Aorta (tissue), 5 donors: ENCODE data around the gene SLC2A13. TPM values are rescaled to one million over a fixed set of nuclear protein-coding genes. Genes with fewer than 3 reads are reported as not detected.

Source experiments
- ATAC-seq: fragments of 200-7000 bp; cut with Tn5 transposase; one replicate; pipeline ENCODE4 v1.9.1; 2022; ENCODE audit warnings: moderate library complexity; ENCODE audit not compliant: low FRiP score
- DNase-seq, 2 donors: peaks; one replicate each; pipeline ENCODE4 v3.0.0-alpha.2; 2020
- H3K27ac ChIP-seq, 2 donors: one replicate each; pipeline ENCODE4 v1.5.1; 2013; ENCODE audit warnings: low read length in 2 of 2, mild to moderate bottlenecking in 2 of 2, moderate library complexity in 2 of 2, control low read depth in 1 of 2, inconsistent platforms in 1 of 2, low read depth in 1 of 2
- H3K27me3 ChIP-seq, 2 donors: one replicate each; pipeline ENCODE4 v1.6.1; 2013; ENCODE audit warnings: control low read depth in 1 of 2, low read length in 1 of 2, mild to moderate bottlenecking in 1 of 2, moderate library complexity in 1 of 2; ENCODE audit not compliant: insufficient read depth in 2 of 2, control insufficient read depth in 1 of 2
- H3K36me3 ChIP-seq, 2 donors: one replicate each; pipeline ENCODE4 v1.6.1; 2013; ENCODE audit warnings: control low read depth in 1 of 2, low read length in 1 of 2, mild to moderate bottlenecking in 1 of 2; ENCODE audit not compliant: insufficient read depth in 2 of 2, control insufficient read depth in 1 of 2
- H3K4me1 ChIP-seq, 2 donors: one replicate each; pipeline ENCODE4 v1.6.1; 2013; ENCODE audit warnings: low read length in 2 of 2, control low read depth in 1 of 2, mild to moderate bottlenecking in 1 of 2, moderate library complexity in 1 of 2; ENCODE audit not compliant: insufficient read depth in 2 of 2, control insufficient read depth in 1 of 2
- H3K4me3 ChIP-seq, 2 donors: one replicate each; pipeline ENCODE4 v1.5.1; 2013; ENCODE audit warnings: low read length in 2 of 2, control low read depth in 1 of 2, mild to moderate bottlenecking in 1 of 2
- H3K9me3 ChIP-seq: one replicate; pipeline ENCODE4 v1.6.1; 2013; ENCODE audit warnings: mild to moderate bottlenecking, low read length; ENCODE audit not compliant: control insufficient read depth
- WGBS, 2 donors: extraction: QIAGEN DNeasy Blood & Tissue Kit; methylation state at CpG; one replicate each; pipeline ENCODE4 v1.1.7; 2013; 5-methylcytosine and 5-hydroxymethylcytosine counted together
- intact Hi-C, 2 donors: fragments of 100-400 bp; cut with DNase I; formaldehyde crosslinking; loops; one replicate each; pipeline versions ENCODE4 v1.14.2 to v1.15.0; 2022
- polyA plus RNA-seq, 2 donors: library from polyadenylated mRNA; stranded (reverse); fragments of 200-250 nt; gene quantifications; one replicate each; pipeline ENCODE4 v1.2.3, GENCODE V29; 2013
- total RNA-seq, 2 donors: library from RNA; stranded (reverse); fragmentation: NEBNext Ultra II Directional; extraction: Animal tissue kit (Norgen Biotek cat#: 25700); gene quantifications; one replicate each; pipeline ENCODE4 v1.2.1, GENCODE V29; 2021
- donor health status: healthy with polysubstance abuse.
- donor health status: Bipolar disorder and iron deficiency.
- donor health status: DM: no; HTN: no; CAD: no.
- donor health status: DM: no; HTN: no; CAD: no.
- donor health status: DM: yes; HTN: yes; CAD: no.

Gene SLC2A13
- total and polyA plus RNA-seq, 4 donors: 1.1 to 11.4 (median 5.9) TPM

DNA sequence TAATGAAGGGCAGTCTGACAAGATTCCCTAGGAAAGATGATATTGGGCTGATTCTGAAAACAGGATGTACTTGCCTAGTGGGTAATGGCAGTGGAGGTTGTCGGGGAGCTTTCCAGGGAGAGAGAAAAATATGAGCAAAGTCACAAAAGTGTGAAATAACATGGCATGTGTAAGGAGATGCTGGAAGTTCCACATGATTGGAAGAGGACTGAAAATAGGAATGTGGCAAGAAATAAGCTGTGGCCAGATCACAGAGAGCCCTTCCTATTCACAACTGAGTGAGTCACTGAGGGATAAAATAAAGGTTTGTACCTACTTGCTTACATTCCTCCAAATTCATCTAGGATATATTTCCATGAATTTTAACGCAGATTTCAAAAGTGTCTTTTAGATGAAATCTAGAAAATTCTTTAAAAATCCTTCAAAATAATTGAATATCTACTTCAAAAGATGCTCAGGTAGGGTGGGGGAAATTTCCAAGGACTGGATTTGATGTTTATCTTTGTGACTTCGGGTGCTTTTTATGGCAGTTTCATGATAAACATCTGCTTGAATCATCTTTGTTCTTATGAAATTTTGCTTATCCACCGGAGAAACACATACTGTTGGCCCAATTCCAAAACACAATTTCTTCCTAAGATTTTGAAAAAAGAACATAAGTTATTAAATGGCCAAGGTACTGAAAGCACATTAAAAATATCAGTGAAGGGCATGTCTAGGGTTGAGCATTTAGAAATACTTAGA lies 36.3 kb upstream of the SLC2A13 start:
- intact Hi-C loops: no loop called here

DNA sequence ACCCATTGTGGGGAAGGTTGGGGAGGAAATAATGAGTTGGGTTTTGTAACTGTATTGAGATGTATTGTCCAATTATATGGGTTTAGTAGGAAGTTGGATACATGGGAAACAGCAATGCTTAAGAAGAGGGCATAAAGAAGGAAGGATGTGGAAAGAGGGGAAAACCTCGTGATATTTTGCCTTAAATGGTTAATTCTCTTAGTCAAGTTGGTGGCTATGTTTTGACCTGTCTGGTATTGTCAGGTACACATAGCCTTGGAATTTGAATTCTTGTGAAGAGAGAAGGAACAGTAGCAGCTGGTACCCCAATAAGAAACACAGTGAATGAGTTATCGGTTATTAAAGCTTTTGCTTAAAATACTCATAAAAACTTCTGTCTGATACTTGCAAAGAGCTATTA lies 32.6 kb upstream of the SLC2A13 start:
- intact Hi-C loops: no loop called here
- ATAC-seq (no peak), DNase-seq (no peak)
- Histone ChIP-seq H3K27ac (no peak overlapping the region), H3K4me1 (no peaks in the 10 kb centered on the region), H3K36me3 (no peaks in the 10 kb centered on the region), H3K9me3 (no peaks in the 10 kb centered on the region), H3K27me3 (no peaks in the 10 kb centered on the region), H3K4me3 (no peak overlapping the region)
- 74 to 86% methylated on average over 2 of the region's 2 CpGs for WGBS, 2 donors

More for the DNA sequence above, 36.3 kb upstream of the SLC2A13 start:
- WGBS, 2 donors: 53 to 58% methylated on average over 4 of the region's 4 CpGs
- DNase-seq: no peak
- Histone ChIP-seq H3K4me1 (no peaks in the 10 kb centered on the region), H3K9me3 (no peaks in the 10 kb centered on the region), H3K36me3 (no peaks in the 10 kb centered on the region), H3K4me3 (no peak overlapping the region), H3K27me3 (no peaks in the 10 kb centered on the region), H3K27ac (no peak overlapping the region)
- no peak for ATAC-seq

DNA sequence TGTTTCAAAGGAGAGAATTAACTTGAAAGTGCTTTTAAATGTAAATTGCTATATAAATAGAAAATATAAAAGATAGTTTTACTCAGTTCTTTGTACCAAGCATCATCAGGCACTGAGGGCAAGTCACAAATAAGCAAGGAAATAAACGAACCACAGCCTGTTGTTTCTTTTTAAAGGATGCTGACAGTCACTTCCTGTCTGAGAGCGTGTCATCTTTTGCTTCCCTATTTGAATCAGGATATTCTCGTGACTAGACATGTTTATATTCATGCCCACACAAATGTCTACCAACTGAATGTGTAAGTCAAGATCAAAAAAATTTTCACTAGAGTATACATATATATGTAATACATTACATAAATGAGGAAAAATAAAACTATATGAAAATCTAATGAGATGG lies 31.4 kb upstream of the SLC2A13 start:
- H3K4me3 ChIP-seq: no peak overlapping the region

DNA sequence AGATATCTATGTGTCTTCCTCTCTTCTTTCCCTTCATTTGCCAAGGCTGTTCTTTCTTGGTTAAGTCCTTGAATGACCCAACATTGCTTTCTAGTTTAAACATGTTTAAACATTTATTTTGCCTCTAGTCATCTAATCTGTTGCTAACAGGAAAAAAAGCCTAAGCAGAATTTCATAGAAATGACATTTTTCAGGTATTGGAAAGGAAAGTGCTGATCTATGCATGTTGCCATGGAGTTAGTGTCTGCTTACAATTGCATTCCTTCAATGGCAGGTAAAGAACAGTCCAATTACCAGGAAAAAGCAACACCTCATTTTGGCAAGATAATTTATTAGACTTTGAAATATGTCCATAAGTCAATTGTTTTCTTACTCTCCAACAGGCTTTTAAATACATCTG lies 21.5 kb upstream of the SLC2A13 start:
- Histone ChIP-seq H3K4me1 (no peaks in the 10 kb centered on the region), H3K27ac (no peak overlapping the region), H3K36me3 (no peaks in the 10 kb centered on the region), H3K9me3 (no peaks in the 10 kb centered on the region), H3K4me3 (no peak overlapping the region), H3K27me3 (no peaks in the 10 kb centered on the region)
- intact Hi-C loops: no loop called here
- DNase-seq (no peak), ATAC-seq (no peak)

More for the DNA sequence above, 31.4 kb upstream of the SLC2A13 start:
- no peak overlapping the region for H3K27ac ChIP-seq
- H3K27me3 ChIP-seq: no peaks in the 10 kb centered on the region
- intact Hi-C loops: no loop called here
- 30 to 37% methylated on average over 3 of the region's 3 CpGs for WGBS, 2 donors
- ATAC-seq: no peak
- DNase-seq: no peak
- no peaks in the 10 kb centered on the region for H3K4me1 ChIP-seq
- H3K36me3 ChIP-seq: no peaks in the 10 kb centered on the region
- H3K9me3 ChIP-seq: no peaks in the 10 kb centered on the region

DNA sequence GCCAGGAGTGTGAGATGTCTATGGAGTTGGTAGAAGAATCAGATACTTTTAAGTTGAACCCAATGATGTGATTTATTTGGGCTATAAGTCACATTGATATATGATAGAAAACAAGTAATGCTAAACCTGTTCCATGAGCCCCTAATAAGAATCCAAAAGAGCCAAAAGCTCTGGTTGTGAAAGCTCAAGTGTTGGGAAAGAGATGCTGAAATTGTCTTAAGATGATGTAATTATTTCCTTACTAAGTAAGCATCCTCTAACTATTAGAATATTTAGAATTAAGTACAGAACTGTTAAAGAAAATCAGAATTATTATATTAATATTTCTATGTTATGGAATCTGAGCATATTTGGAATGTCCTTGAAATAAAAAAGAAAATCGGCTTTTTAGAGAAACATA lies 17.6 kb upstream of the SLC2A13 start:
- Histone ChIP-seq H3K4me3 (no peak overlapping the region), H3K4me1 (no peaks in the 10 kb centered on the region), H3K36me3 (no peaks in the 10 kb centered on the region), H3K9me3 (no peaks in the 10 kb centered on the region), H3K27me3 (no peaks in the 10 kb centered on the region), H3K27ac (no peak overlapping the region)
- ATAC-seq (no peak), DNase-seq (no peak)
- intact Hi-C loops: no loop called here
- 94 to 98% methylated on average over 1 of the region's 1 CpG for WGBS, 2 donors

DNA sequence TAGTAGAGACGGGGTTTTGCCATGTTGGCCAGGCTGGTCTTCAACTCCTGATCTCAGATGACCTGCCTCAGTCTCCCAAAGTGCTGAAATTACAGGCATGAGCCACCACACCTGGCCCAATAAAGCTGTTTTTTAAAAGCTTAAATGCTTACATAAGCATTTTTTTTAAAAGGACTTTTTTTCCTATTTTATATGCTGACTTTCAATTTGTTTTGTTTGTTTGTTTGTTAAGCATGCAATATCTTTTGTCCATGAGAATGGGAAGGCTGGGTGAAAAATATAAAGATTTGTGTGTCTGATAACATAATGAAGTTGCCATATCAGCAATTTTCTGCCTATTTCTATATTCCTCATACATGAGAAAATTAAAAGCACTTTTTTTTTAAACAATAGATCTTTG lies 17.0 kb upstream of the SLC2A13 start:
- Histone ChIP-seq H3K4me1 (no peaks in the 10 kb centered on the region), H3K9me3 (no peaks in the 10 kb centered on the region), H3K36me3 (no peaks in the 10 kb centered on the region), H3K4me3 (no peak overlapping the region), H3K27ac (no peak overlapping the region), H3K27me3 (no peaks in the 10 kb centered on the region)
- WGBS, 2 donors: 73 to 76% methylated on average over 1 of the region's 1 CpG
- intact Hi-C loops: no loop called here
- DNase-seq (no peak), ATAC-seq (no peak)

DNA sequence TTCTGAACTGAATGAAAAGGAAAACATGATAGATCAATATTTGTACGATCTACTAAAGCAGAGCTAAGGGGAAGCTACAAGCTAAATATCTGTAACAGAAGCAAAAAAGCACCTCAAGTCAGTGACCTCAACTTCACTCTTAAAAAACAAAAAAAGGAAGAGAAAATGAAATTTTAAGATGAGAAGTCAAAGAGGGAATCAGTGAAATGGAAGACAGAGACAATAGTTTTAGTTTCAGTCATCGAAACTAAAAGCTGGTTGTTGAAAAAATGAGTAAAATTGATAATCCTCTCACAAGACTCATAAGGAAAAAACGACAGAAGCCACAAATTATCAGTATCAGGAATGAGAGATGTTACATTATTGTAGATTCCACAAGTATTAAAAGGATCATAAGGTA lies 11.9 kb upstream of the SLC2A13 start:
- DNase-seq (no peak), ATAC-seq (no peak)
- no peak overlapping the region for H3K27ac ChIP-seq
- intact Hi-C loops: no loop called here
- no peak overlapping the region for H3K4me3 ChIP-seq
- WGBS, 2 donors: 70 to 72% methylated on average over 3 of the region's 3 CpGs
- H3K4me1 ChIP-seq: no peaks in the 10 kb centered on the region
- no peaks in the 10 kb centered on the region for H3K9me3 ChIP-seq
- no peaks in the 10 kb centered on the region for H3K36me3 ChIP-seq
- no peaks in the 10 kb centered on the region for H3K27me3 ChIP-seq

DNA sequence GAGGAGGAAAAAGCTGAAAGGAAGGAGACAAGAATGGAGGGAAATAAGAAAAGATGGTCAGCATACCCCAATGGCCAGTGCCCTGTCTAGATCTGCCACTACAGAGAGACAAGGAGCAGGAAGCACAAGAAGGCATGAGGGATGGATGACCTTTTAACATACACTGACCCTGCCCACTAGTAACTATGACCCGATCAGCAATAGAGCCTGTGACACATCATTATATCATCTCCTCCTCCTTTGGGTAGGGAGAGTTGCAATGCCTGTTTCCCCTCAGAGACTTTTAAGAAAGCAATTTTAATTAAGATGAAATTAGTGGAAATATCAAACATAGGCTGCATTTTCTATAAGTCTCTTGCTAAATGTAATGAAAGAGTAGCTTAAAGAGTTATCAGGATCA lies 4.7 kb upstream of the SLC2A13 start:
- no peak overlapping the region for H3K4me3 ChIP-seq
- H3K27me3 ChIP-seq: no peaks in the 10 kb centered on the region
- intact Hi-C loops: no loop called here
- H3K36me3 ChIP-seq: no peaks in the 10 kb centered on the region
- H3K4me1 ChIP-seq: no peaks in the 10 kb centered on the region
- ATAC-seq: no peak
- DNase-seq: no peak
- WGBS, 2 donors: 88 to 92% methylated on average over 1 of the region's 1 CpG
- H3K9me3 ChIP-seq: no peaks in the 10 kb centered on the region
- H3K27ac ChIP-seq: no peak overlapping the region

DNA sequence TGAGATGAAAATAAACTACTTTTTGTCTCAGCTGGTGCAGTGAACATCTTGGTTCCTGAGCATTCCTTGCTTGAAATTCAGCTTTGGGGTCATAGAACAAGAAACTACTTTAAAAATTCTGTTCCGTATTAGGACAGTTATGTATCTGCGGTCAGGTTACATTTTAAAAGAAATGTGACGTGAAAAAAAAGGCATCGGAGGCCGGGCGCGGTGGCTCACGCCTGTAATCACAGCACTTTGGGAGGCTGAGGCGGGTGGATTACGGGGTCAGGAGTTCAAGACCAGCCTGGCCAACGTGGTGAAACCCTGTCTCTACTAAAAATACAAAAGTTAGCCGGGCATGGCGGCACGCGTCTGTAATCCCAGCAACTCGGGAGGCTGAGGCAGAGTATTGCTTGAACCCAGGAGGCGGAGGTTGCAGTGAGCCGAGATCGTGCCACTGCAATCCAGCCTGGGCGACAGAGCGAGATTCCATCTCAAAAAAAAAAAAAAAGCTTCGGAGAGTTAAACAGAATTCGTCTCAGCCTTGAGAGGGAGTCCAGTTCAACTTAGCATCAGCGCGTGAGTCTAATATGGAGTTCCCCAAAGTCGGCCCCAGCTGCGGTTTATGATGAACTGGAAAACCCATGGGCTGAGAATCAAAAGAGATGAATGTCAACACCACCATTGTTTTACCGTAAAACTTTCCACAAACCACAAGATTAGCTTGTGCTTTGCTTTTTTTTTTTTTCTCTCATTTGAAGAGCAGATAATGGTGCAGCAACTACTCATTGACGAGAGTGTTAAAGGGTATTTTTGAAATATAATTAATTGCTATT lies 2.1 kb upstream of the SLC2A13 start:
- Histone ChIP-seq H3K27me3 (no peaks in the 10 kb centered on the region), H3K36me3 (no peaks in the 10 kb centered on the region), H3K27ac (no peak overlapping the region), H3K9me3 (no peaks in the 10 kb centered on the region), H3K4me3 (no peak overlapping the region), H3K4me1 (peaks cover 0 to 6% of the 10 kb centered on the region in 2 donors)
- ATAC-seq (no peak), DNase-seq (no peak)
- WGBS, 2 donors: 77 to 79% methylated on average over 29 of the region's 29 CpGs
- intact Hi-C loops: loop anchor here (2.0 to 5.0 kb wide), 2 partner anchors 97 to 341 kb away; no protein-coding TSS in a partner anchor
